ENCODE measurements around the gene OR2T35.
"Not testable (repeated sequence)": the region's sequence is repeated elsewhere in the genome, so short reads cannot be mapped to it uniquely, and the experiment has no call there.

OR2T35 gene, protein sequence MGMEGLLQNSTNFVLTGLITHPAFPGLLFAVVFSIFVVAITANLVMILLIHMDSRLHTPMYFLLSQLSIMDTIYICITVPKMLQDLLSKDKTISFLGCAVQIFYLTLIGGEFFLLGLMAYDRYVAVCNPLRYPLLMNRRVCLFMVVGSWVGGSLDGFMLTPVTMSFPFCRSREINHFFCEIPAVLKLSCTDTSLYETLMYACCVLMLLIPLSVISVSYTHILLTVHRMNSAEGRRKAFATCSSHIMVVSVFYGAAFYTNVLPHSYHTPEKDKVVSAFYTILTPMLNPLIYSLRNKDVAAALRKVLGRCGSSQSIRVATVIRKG

DNA sequence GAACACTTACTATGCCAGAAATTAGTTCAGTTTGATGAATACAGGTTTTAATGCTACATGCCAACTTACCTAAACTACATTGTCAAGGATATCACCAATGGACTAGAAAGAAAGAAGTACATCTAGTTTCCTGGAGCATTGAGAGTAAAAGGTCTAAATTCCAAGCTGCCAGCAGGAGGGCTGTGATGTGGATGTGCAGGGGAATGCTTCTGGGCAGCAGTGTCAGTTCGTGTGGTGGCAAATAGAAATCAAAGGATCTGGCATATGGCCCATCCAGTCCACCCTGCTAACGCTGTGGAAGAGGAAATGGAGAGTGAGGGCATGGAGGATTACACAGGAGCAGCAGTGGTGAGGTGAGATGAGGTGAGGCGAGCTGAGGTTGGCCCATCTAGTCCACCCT lies at the start of gene OR2T35:
OR2T35 (minus strand) TSS at position 101 of the 400 bp plus-strand sequence. CDS start 6,020 bp downstream, outside the sequence.
- not testable (repeated sequence) for DNase-seq

- no peak for DNase-seq
Observed at GRCh38 chr1:248691567-248692155, 46.6 kb upstream of the OR2T35 start.

- DNase-seq: no peak
Observed at GRCh38 chr1:248688527-248689298, 43.6 kb upstream of the OR2T35 start.

DNA sequence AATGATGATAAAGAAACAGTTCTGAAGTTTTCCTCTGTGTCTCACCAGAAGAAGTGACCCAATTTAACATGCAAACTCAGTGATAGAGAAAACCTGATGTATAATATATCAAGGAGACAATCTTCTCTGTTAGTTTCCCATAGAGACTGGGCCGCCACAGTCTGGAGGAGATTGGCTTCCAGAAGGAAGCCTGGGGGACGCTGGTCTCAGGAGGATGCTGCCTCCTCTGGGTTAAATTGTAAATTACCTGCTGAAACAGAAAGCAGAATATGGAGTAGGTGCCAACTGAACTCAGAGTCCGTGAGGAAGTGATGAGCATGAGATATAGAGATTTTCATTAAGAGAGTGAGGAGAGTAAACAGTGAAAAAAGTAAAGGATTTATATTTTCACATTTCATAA lies 41.7 kb upstream of the OR2T35 start:
- no peak for DNase-seq

GRCh38 chr1:248681651-248682050 lies 36.6 kb upstream of the OR2T35 start:
- DNase-seq: no peak

DNA sequence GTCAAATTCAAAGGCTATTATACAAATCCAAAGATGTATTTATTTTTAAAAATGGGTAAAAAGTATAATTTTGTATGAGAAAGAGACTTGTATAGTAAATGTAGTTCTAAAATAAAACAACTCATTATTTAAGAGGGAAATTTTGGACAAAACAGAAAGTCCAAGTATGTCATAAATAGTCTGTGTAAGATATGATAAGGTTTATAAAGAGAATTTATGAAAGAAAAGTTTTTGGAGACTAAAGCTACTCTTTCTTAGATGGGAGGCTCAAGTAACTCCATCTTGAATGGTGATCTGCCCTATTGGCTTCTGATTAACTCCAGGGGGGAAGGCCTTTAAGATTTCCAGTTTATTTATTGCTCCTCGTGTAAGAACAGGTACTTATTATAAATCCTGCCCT lies 24.9 kb upstream of the OR2T35 start:
- no peak for DNase-seq

DNA sequence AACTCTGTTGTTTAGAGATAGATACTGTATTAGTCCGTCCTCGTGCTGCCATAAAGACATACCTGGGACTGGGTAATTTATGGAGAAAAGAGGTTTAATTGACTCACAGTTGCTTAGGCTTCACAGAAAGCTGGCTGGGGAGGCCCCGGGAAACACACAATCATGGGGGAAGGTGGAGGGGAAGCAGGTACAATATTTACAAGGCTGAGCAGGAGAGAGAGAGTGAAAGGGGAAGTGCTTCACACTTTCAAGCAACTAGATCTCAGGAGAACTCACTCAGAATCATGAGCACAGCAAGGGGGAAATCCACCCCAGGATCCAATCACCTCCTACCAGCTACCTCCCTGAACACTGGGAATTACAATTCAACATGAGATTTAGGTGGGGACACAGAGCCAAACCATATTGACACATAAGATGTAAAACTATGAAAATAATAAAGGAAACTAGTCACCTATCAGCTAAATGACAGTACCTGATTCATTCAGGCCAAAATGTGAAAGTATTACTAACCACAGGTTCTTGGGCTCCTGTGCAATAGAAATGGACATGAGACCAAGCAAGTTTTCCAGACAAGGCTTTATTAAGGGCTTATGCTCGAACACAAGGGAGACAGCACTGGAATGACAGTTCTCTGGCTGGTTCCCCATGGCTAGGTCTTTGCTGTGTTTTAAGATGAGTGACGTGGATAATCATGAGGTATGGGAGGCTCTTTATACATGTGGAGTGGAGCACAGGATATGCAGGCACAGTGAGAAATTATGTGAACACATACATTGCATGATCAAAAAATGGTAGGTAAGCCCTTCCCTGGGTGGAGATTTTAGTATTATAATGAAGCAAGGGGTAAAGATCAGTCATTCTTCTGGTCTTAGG lies 18.6 kb upstream of the OR2T35 start:
- not testable (repeated sequence) for DNase-seq

DNA sequence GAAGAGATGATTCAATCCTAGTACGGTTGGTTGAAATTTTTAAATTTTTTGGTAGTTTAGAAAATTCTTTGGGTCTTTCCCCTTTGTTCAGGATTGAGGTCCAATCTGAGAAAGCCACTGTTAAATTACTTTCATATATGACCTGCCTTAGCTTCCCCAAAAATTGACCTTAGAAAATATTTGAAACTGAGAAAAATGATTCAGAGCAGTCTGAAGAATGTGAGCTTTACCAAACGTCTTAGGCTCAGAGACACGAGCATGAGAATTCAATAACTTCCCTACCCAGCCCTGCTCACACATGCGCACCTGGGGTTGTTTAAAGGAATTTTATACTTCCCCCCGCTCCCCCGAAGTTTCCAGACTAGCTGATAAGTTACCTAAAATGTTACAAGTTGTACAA lies 11.7 kb upstream of the OR2T35 start:
- not testable (repeated sequence) for DNase-seq

DNA sequence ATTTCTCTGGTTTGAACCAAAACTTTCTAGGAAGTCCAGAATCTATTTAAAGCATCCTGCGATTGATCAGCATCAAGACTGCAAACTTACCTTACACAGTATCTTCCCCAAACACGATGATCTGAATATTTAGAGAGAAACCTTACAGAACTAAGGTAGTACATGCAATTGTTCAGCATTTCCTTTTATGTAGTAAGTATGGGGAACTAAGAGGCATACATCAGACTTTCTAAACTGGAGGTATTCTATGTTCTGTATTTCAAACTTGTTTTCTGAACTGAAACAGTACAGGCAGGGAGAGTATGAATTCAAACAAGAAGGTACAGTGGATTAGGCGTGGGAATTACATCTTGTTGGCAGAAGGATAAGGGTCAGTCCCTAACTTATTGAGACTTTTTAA lies 10.3 kb upstream of the OR2T35 start, which contains the start of gene OR2T27:
OR2T27 (minus strand) TSS at position 175 of the 400 bp plus-strand sequence. CDS start 4,644 bp downstream, outside the sequence.
- not testable (repeated sequence) for DNase-seq

GRCh38 chr1:248648770-248649536 lies 3.9 kb upstream of the OR2T35 start:
- DNase-seq: not testable (repeated sequence)

- not testable (repeated sequence) for DNase-seq
Observed at GRCh38 chr1:248642971-248643651, 2.0 kb downstream of the OR2T35 start.

- DNase-seq: not testable (repeated sequence)
Observed at GRCh38 chr1:248641583-248641982, 3.5 kb downstream of the OR2T35 start.

- DNase-seq: not testable (repeated sequence)
Observed at GRCh38 chr1:248640906-248641305, 4.2 kb downstream of the OR2T35 start.

DNA sequence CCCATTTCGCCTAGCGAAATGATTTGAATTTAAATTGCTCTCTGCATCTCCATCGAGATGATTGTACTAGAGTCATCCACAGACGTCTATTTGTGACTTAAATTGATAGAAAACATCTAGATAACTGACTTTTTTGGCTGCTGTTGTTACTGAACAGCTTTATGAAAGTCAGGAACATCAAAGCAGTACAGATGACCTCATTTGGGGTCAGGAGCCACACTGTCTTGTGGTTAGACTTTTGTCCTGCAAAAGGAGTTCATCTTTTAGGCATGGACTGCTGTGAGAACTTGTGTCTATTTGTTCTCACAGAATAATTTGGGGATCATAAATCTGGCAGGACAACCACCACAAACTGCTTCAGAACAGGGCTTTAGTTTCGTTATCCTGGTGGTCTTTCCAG lies 5.4 kb downstream of the OR2T35 start:
- not testable (repeated sequence) for DNase-seq

GRCh38 chr1:248636612-248637011 lies 8.5 kb downstream of the OR2T35 start:
- not testable (repeated sequence) for DNase-seq

- not testable (repeated sequence) for DNase-seq
Observed at GRCh38 chr1:248634991-248635390, 10.1 kb downstream of the OR2T35 start, which contains the start of gene OR2T11. TSS of gene OR2T11 (minus strand) at chr1:248635091. CDS start at chr1:248627128, 7,963 bp downstream.

DNA sequence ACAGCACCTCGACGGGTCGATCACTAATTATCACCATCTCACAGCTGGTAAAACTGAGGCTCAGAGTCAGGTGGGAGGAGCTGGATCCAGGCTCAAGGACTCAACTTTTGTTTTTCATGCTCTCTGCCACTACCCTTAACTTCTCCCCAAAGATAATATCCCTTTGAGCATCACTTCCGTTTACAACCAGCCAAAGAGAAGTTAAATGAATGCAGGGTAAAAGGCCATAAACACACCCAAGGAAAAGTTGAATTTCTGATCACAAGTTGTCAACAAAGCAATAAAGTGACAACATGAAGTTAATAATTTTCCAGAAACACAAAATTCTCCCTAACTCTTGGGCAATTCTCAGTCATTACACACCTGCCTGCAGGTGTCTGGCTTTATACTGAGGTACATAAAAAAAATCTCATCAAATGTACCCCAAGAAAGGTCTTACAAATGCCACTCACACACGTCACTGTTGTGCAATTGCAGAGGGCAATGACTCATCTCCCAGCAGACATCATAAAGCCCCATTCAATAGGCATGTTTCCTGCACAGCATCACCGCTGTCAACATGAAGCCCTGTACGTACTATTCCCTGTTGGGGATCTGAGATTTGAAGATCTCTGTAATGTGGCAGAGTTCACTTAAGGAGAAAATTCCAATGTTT lies 13.6 kb downstream of the OR2T35 start:
- DNase-seq: no peak

DNA sequence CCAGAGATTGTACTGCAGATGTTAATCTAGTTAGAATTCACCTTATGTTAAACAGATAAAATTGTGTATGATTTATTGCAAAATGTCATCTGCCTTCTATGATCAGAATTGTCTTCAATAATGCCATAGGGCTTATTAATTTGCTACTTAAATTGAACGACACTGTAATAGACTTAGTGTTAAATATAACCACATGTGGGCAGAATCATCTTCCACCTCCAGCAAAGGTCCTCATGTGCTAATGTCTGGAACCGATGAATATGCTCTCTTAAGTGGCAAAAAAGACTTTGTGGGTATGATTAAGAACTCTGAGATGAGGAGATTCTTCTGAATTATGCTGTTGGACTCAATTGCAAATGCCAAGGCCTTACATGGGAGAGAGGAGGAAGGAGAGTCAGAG lies 14.5 kb downstream of the OR2T35 start:
- no peak for DNase-seq

DNA sequence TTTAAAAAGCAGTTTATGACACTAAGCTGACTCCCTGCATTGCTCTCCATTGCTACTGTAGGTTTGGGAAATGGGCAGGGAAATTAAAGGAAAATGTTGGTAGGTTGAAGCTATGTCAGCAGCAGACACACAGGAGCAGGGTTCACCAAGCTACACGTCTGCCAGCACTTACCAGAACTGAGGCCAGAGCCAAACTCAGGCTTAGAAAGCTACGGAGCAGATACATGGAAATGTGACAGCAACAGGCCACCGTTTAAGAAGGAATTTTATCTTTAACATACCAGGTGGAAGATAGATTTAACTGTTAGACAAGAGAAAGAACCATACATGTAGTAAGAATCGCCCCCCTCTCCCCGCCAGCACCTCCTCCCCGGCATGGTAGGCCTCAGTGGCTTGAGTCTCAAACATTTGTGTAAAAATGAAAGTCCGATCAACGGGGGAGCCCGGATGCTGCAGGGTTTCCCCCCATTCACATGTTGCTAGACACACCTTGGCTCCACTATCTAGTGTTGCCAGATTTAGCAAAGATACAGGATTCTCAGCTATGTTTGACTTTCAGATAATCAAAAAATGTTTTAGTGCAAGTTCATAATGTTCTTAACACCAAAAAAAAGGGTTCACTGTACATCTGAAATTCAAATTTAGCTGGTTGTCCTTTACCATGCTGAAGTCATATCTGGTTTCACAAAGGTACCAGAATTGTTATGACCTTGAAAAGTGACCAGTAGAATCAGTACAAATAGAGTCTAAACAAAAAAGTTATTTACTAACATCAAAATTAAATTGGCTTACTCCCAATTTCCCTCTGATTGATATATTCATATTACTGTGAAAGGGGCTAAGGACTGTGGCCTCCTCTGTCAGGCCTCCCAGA lies 16.9 kb downstream of the OR2T35 start:
- no peak for DNase-seq
